IPS-15b (cell line): Measurements from ENCODE around the gene EDC3.

Source experiments
- H3K27me3 ChIP-seq: one replicate; pipeline ENCODE4 v1.6.1; 2013; ENCODE audit warnings: low read length; ENCODE audit not compliant: control insufficient read depth, insufficient read depth
- H3K36me3 ChIP-seq: one replicate; pipeline ENCODE4 v1.6.1; 2013; ENCODE audit warnings: low read length; ENCODE audit not compliant: control insufficient read depth, insufficient read depth
- H3K4me1 ChIP-seq: one replicate; pipeline ENCODE4 v1.6.1; 2013; ENCODE audit warnings: mild to moderate bottlenecking, low read length; ENCODE audit not compliant: control insufficient read depth, insufficient read depth
- H3K4me3 ChIP-seq: one replicate; pipeline ENCODE4 v1.5.1; 2013; ENCODE audit warnings: low read depth, low read length
- H3K9ac ChIP-seq: one replicate; pipeline ENCODE4 v1.6.1; 2013; ENCODE audit warnings: low read depth, mild to moderate bottlenecking, low read length
- H3K9me3 ChIP-seq: one replicate; pipeline ENCODE4 v1.6.1; 2013; ENCODE audit warnings: mild to moderate bottlenecking, low read length; ENCODE audit not compliant: control insufficient read depth, insufficient read depth

The EDC3 gene

GRCh38 chr15:74612677-74613076, 83.1 kb downstream of the EDC3 start:
- H3K9me3 ChIP-seq: no peaks in the 10 kb centered on the region
- H3K9ac ChIP-seq: no peak overlapping the region
- peaks cover 11% of the 10 kb centered on the region for H3K27me3 ChIP-seq
- peaks cover 4% of the 10 kb centered on the region for H3K4me1 ChIP-seq
- no peak overlapping the region for H3K4me3 ChIP-seq
- H3K36me3 ChIP-seq: no peaks in the 10 kb centered on the region

GRCh38 chr15:74611834-74612233, 84.0 kb downstream of the EDC3 start:
- Histone ChIP-seq H3K27me3 (peaks cover 11% of the 10 kb centered on the region), H3K4me3 (no peak overlapping the region), H3K4me1 (peaks cover 2% of the 10 kb centered on the region), H3K9me3 (no peaks in the 10 kb centered on the region), H3K9ac (no peak overlapping the region), H3K36me3 (no peaks in the 10 kb centered on the region)

- Histone ChIP-seq H3K27me3 (peaks cover 11% of the 10 kb centered on the region), H3K9me3 (no peaks in the 10 kb centered on the region), H3K4me3 (no peak overlapping the region), H3K9ac (no peak overlapping the region), H3K4me1 (no peaks in the 10 kb centered on the region), H3K36me3 (no peaks in the 10 kb centered on the region)
These were observed 84.5 kb downstream of the EDC3 start for GRCh38 chr15:74611341-74611740.

GRCh38 chr15:74610302-74610951, 85.4 kb downstream of the EDC3 start:
- Histone ChIP-seq H3K4me3 (no peak overlapping the region), H3K9ac (no peak overlapping the region), H3K4me1 (no peaks in the 10 kb centered on the region), H3K36me3 (no peaks in the 10 kb centered on the region), H3K9me3 (no peaks in the 10 kb centered on the region), H3K27me3 (peaks cover 11% of the 10 kb centered on the region)

GRCh38 chr15:74609938-74610301, 85.9 kb downstream of the EDC3 start:
- no peaks in the 10 kb centered on the region for H3K9me3 ChIP-seq
- no peak overlapping the region for H3K4me3 ChIP-seq
- H3K4me1 ChIP-seq: no peaks in the 10 kb centered on the region
- no peaks in the 10 kb centered on the region for H3K36me3 ChIP-seq
- H3K9ac ChIP-seq: no peak overlapping the region
- H3K27me3 ChIP-seq: peaks cover 11% of the 10 kb centered on the region

GRCh38 chr15:74608786-74609185, 87.0 kb downstream of the EDC3 start:
- H3K27me3 ChIP-seq: peaks cover 10% of the 10 kb centered on the region
- H3K9me3 ChIP-seq: no peaks in the 10 kb centered on the region
- no peak overlapping the region for H3K4me3 ChIP-seq
- H3K9ac ChIP-seq: no peak overlapping the region
- no peaks in the 10 kb centered on the region for H3K36me3 ChIP-seq
- H3K4me1 ChIP-seq: no peaks in the 10 kb centered on the region

- Histone ChIP-seq H3K9me3 (no peaks in the 10 kb centered on the region), H3K36me3 (no peaks in the 10 kb centered on the region), H3K27me3 (no peaks in the 10 kb centered on the region), H3K9ac (no peak overlapping the region), H3K4me1 (no peaks in the 10 kb centered on the region), H3K4me3 (no peak overlapping the region)
These were observed 90.1 kb downstream of the EDC3 start for GRCh38 chr15:74605795-74606150.

GRCh38 chr15:74604983-74605794, 90.6 kb downstream of the EDC3 start:
- no peaks in the 10 kb centered on the region for H3K36me3 ChIP-seq
- no peaks in the 10 kb centered on the region for H3K9me3 ChIP-seq
- no peaks in the 10 kb centered on the region for H3K4me1 ChIP-seq
- no peak overlapping the region for H3K4me3 ChIP-seq
- H3K9ac ChIP-seq: no peak overlapping the region
- H3K27me3 ChIP-seq: no peaks in the 10 kb centered on the region

- Histone ChIP-seq H3K9ac (no peak overlapping the region), H3K27me3 (no peaks in the 10 kb centered on the region), H3K9me3 (no peaks in the 10 kb centered on the region), H3K4me1 (no peaks in the 10 kb centered on the region), H3K36me3 (peaks cover 7% of the 10 kb centered on the region), H3K4me3 (no peak overlapping the region)
These were observed 91.8 kb downstream of the EDC3 start for GRCh38 chr15:74603789-74604705.

GRCh38 chr15:74603026-74603788, 92.6 kb downstream of the EDC3 start:
- Histone ChIP-seq H3K9ac (no peak overlapping the region), H3K36me3 (peaks cover 7% of the 10 kb centered on the region)

GRCh38 chr15:74599156-74599555, 96.7 kb downstream of the EDC3 start:
- peaks cover 3% of the 10 kb centered on the region for H3K4me1 ChIP-seq
- H3K36me3 ChIP-seq: peaks cover 24% of the 10 kb centered on the region
- H3K9me3 ChIP-seq: no peaks in the 10 kb centered on the region
- H3K27me3 ChIP-seq: no peaks in the 10 kb centered on the region
- H3K9ac ChIP-seq: no peak overlapping the region
- H3K4me3 ChIP-seq: peak overlapping the region; percentile 55

More at GRCh38 chr15:74603026-74603788, 92.6 kb downstream of the EDC3 start:
- Histone ChIP-seq H3K27me3 (no peaks in the 10 kb centered on the region), H3K4me3 (no peak overlapping the region), H3K9me3 (no peaks in the 10 kb centered on the region), H3K4me1 (no peaks in the 10 kb centered on the region)
